BLaER1 (cell line): ENCODE measurements around the gene RDX.

ENCODE experiments used
- H3K27ac ChIP-seq: shearing (Covaris generic); formaldehyde crosslinking; 2 replicates; pipeline ENCODE4 v1.8.1; 2022
- H3K27me3 ChIP-seq: shearing (Covaris generic); formaldehyde crosslinking; 2 replicates; pipeline ENCODE4 v1.8.1; 2022
- H3K36me3 ChIP-seq: shearing (Covaris generic); formaldehyde crosslinking; 2 replicates; pipeline ENCODE4 v1.8.1; 2022
- H3K4me1 ChIP-seq: shearing (Covaris generic); formaldehyde crosslinking; 2 replicates; pipeline ENCODE4 v1.8.1; 2022
- H3K4me2 ChIP-seq: shearing (Covaris generic); formaldehyde crosslinking; 2 replicates; pipeline ENCODE4 v1.8.1; 2022
- H3K4me3 ChIP-seq: shearing (Covaris generic); formaldehyde crosslinking; 2 replicates; pipeline ENCODE4 v1.8.1; 2022
- H3K9ac ChIP-seq: shearing (Covaris generic); formaldehyde crosslinking; 2 replicates; pipeline ENCODE4 v1.8.1; 2022
- H3K9me3 ChIP-seq: shearing (Covaris generic); formaldehyde crosslinking; 2 replicates; pipeline ENCODE4 v1.8.1; 2022
- H4K20me1 ChIP-seq: shearing (Covaris generic); formaldehyde crosslinking; 2 replicates; pipeline ENCODE4 v1.8.1; 2022
- Cebpa-rat ChIP-seq: shearing (Covaris generic); IDR thresholded peaks from 2 replicates; pipeline ENCODE4 v1.8.1; 2022

The RDX gene

GRCh38 chr11:110184456-110184855, 112.0 kb downstream of the RDX start:
- no peaks in the 10 kb centered on the region for H3K36me3 ChIP-seq
- no peaks in the 10 kb centered on the region for H3K9me3 ChIP-seq
- H4K20me1 ChIP-seq = no peaks in the 10 kb centered on the region
- H3K4me3 ChIP-seq = no peak overlapping the region
- no peak overlapping the region for H3K9ac ChIP-seq
- H3K4me2 ChIP-seq = no peak overlapping the region
- H3K4me1 ChIP-seq = peaks cover 6% of the 10 kb centered on the region; the same call in 1 of the 2 replicates
- no peak overlapping the region for H3K27ac ChIP-seq
- H3K27me3 ChIP-seq = no peaks in the 10 kb centered on the region
- no peak for TF ChIP-seq Cebpa-rat

GRCh38 chr11:110182886-110183285, 113.5 kb downstream of the RDX start:
- Histone ChIP-seq H3K9me3 (no peaks in the 10 kb centered on the region), H4K20me1 (no peaks in the 10 kb centered on the region), H3K4me1 (peaks cover 6% of the 10 kb centered on the region; the same call in 1 of the 2 replicates), H3K36me3 (no peaks in the 10 kb centered on the region), H3K27ac (no peak overlapping the region), H3K9ac (no peak overlapping the region), H3K4me3 (no peak overlapping the region), H3K4me2 (no peak overlapping the region), H3K27me3 (no peaks in the 10 kb centered on the region)
- TF ChIP-seq Cebpa-rat = no peak

- no peaks in the 10 kb centered on the region for H3K9me3 ChIP-seq
- TF ChIP-seq Cebpa-rat = no peak
These were observed 117.3 kb downstream of the RDX start for GRCh38 chr11:110179064-110179463.

GRCh38 chr11:110177086-110177456, 119.3 kb downstream of the RDX start:
- Histone ChIP-seq H3K27me3 (no peaks in the 10 kb centered on the region), H3K4me1 (peaks cover 9% of the 10 kb centered on the region; the same call in 1 of the 2 replicates), H3K4me2 (no peak overlapping the region), H4K20me1 (no peaks in the 10 kb centered on the region), H3K9me3 (no peaks in the 10 kb centered on the region), H3K36me3 (no peaks in the 10 kb centered on the region), H3K27ac (no peak overlapping the region), H3K4me3 (no peak overlapping the region), H3K9ac (no peak overlapping the region)
- no peak for TF ChIP-seq Cebpa-rat

More at GRCh38 chr11:110179064-110179463, 117.3 kb downstream of the RDX start:
- peaks cover 3% of the 10 kb centered on the region; the same call in 1 of the 2 replicates for H3K4me1 ChIP-seq
- H3K4me2 ChIP-seq = no peak overlapping the region
- H3K27me3 ChIP-seq = no peaks in the 10 kb centered on the region
- no peaks in the 10 kb centered on the region for H4K20me1 ChIP-seq
- no peaks in the 10 kb centered on the region for H3K36me3 ChIP-seq
- no peak overlapping the region for H3K27ac ChIP-seq
- no peak overlapping the region for H3K4me3 ChIP-seq
- no peak overlapping the region for H3K9ac ChIP-seq

- no peaks in the 10 kb centered on the region for H4K20me1 ChIP-seq
- H3K27me3 ChIP-seq = no peaks in the 10 kb centered on the region
- no peak overlapping the region for H3K27ac ChIP-seq
- no peaks in the 10 kb centered on the region for H3K36me3 ChIP-seq
- H3K4me1 ChIP-seq = peaks cover 9% of the 10 kb centered on the region; the same call in 1 of the 2 replicates
- no peak overlapping the region for H3K4me3 ChIP-seq
- no peak overlapping the region for H3K9ac ChIP-seq
- H3K9me3 ChIP-seq = no peaks in the 10 kb centered on the region
- no peak for TF ChIP-seq Cebpa-rat
- no peak overlapping the region for H3K4me2 ChIP-seq
These were observed 119.9 kb downstream of the RDX start for GRCh38 chr11:110176366-110177085.

- Histone ChIP-seq H3K4me1 (peaks cover 9% of the 10 kb centered on the region; the same call in 1 of the 2 replicates), H3K36me3 (peaks cover under 1% of the 10 kb centered on the region; the same call in 1 of the 2 replicates), H3K9me3 (no peaks in the 10 kb centered on the region), H3K27me3 (no peaks in the 10 kb centered on the region), H3K4me2 (no peak overlapping the region), H3K9ac (no peak overlapping the region), H4K20me1 (no peaks in the 10 kb centered on the region), H3K27ac (no peak overlapping the region), H3K4me3 (no peak overlapping the region)
- TF ChIP-seq Cebpa-rat = no peak
These were observed 121.6 kb downstream of the RDX start for GRCh38 chr11:110174645-110175310.

- H3K9ac ChIP-seq = no peak overlapping the region
- 0 out of 2 replicates have a peak overlapping the region, but pooled peaks have one; percentile 5 for H3K4me2 ChIP-seq
- H3K9me3 ChIP-seq = no peaks in the 10 kb centered on the region
- H3K4me1 ChIP-seq = peaks cover 9% of the 10 kb centered on the region; the same call in 1 of the 2 replicates
- TF ChIP-seq Cebpa-rat = no peak
- no peak overlapping the region for H3K4me3 ChIP-seq
- H3K36me3 ChIP-seq = peaks cover 6% of the 10 kb centered on the region; the same call in 1 of the 2 replicates
- H3K27ac ChIP-seq = no peak overlapping the region
- H3K27me3 ChIP-seq = no peaks in the 10 kb centered on the region
- H4K20me1 ChIP-seq = no peaks in the 10 kb centered on the region
These were observed 122.4 kb downstream of the RDX start for GRCh38 chr11:110173811-110174644.

DNA sequence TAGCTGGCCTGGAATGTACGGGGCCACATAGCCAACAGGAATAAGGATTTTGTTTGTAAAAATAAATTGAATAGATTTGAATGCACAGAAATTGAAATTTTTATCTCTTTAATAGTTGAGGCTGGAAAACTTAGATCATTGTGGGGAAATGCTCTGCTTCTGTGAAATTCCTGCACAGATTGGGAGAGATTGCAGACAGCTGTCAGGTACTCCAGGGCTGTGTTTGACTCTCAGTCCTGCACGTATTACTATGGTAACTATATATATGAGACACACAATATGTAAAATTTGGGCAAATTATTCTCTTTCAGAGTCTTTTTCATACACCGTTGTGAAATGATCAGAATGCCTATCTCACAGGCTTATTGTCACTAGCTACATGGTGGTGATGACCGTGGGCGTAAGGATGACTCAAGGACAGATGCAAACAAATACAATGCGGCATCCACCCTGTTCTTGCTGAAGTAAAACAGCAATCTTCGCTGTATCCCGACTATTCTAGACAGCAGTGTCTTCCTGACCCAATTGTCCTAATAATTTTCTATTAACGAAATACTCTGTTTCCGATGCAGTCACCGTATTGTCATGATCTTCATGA, 123.8 kb downstream of the RDX start:
- Histone ChIP-seq H3K27ac (no peak overlapping the region), H4K20me1 (no peaks in the 10 kb centered on the region), H3K9ac (no peak overlapping the region), H3K36me3 (peaks cover 6% of the 10 kb centered on the region; the same call in 1 of the 2 replicates), H3K4me3 (no peak overlapping the region), H3K4me1 (peaks cover 9% of the 10 kb centered on the region; the same call in 1 of the 2 replicates), H3K4me2 (no peak overlapping the region), H3K27me3 (no peaks in the 10 kb centered on the region), H3K9me3 (no peaks in the 10 kb centered on the region)
- no peak for TF ChIP-seq Cebpa-rat

DNA sequence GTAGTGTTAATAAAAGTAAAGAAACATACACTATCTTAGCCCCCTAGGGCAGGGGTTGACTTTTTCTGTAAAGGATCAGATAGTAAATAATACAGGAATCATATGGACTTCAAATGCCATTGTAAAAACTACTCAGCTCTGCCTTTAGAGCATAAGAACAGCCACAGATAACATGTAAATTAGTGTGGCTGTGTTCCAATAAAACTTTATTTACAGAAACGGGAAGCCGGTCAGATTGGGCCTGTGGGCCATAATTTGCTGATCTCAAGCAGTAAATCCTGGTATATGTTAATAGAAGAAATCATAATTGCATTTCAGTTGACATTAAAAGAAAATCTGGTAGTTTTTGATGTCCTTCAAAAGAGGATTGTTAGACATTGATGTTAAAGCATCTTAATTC, 126.7 kb downstream of the RDX start:
- no peak for TF ChIP-seq Cebpa-rat

More for the DNA sequence above, 126.7 kb downstream of the RDX start:
- Histone ChIP-seq H4K20me1 (no peaks in the 10 kb centered on the region), H3K4me2 (no peak overlapping the region), H3K27ac (no peak overlapping the region), H3K9ac (no peak overlapping the region), H3K9me3 (no peaks in the 10 kb centered on the region), H3K36me3 (peaks cover 16% of the 10 kb centered on the region), H3K4me1 (peaks cover 9% of the 10 kb centered on the region; the same call in 1 of the 2 replicates), H3K4me3 (no peak overlapping the region), H3K27me3 (no peaks in the 10 kb centered on the region)
